ENCODE results near the gene CASP12. TPM values are rescaled to one million over a fixed set of nuclear protein-coding genes. Genes with fewer than 3 reads are reported as not detected.

Gene CASP12
- polyA plus RNA-seq, 2 donors, result 0.22 to 0.27 TPM

DNA sequence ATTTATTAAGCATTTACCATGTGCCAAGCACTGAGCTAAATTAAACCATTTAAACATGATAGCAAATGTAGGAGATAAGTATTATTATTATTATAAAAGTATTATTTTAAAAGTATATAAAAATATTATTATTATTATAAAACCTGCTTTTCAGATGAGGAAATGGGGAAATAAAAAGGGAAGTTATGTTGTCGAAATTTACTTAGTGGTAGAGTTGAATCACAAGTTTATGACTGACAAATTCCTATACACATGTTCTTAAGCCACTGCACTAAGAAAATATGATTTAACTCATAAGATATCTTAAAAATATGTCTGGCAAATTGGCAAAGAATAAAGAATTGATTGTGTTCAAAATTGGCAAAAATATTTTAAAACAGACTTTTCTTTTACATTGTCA, 53.8 kb downstream of the CASP12 start:
- Histone ChIP-seq H3K36me3 (ENCODE audit: control insufficient read depth in 2 of 2, insufficient read depth in 2 of 2, low read length in 1 of 2) (no peaks in the 10 kb centered on the region), H3K9me3 (ENCODE audit: control insufficient read depth in 2 of 2, insufficient read depth in 1 of 2, low read depth in 1 of 2, low read length in 1 of 2) (no peaks in the 10 kb centered on the region), H3K27ac (ENCODE audit: low read depth in 2 of 2, low read length in 1 of 2) (no peak overlapping the region), H3K4me3 (ENCODE audit: low read depth in 1 of 2, low read length in 2 of 2) (no peak overlapping the region), H3K27me3 (ENCODE audit: control insufficient read depth in 1 of 2, insufficient read depth in 2 of 2, low read length in 2 of 2) (no peaks in the 10 kb centered on the region), H3K4me1 (ENCODE audit: control insufficient read depth in 2 of 2, insufficient read depth in 2 of 2, low read length in 1 of 2) (no peaks in the 10 kb centered on the region)
- 79% methylated on average over 1 of the region's 1 CpG for WGBS, 2 donors

DNA sequence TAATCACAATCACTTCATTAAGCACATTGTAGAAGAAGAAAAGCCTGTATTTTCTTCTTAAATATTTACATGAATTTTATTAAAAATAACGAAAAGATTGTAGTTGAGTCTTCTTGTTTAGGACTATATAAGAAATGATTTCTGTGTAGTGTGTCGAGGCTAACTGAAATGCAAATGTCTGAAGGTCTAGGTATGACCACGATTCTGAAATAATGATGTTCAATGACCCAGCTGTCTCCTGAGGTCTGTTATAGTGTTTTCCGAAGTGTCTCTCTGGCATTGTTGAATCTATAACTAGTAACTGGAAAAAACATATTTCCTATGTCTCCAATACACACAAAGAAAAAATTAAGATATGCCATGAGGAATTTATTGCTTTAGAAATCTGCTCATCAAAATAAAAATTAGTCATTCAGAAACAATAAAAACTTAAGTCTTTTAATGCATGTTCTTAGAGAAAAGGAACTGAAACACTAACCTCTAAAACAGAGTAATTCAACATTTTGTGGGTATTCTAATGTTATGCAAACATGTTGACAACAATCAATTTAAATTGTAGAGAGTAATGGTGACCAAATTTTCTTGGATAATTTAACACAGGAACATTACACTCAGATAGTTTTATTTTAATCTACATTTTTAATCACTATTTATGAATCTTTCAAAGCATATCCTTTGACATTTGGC, 55.0 kb downstream of the CASP12 start:
- H3K27me3 ChIP-seq (ENCODE audit: control insufficient read depth in 1 of 2, insufficient read depth in 2 of 2, low read length in 2 of 2), result no peaks in the 10 kb centered on the region
- H3K4me1 ChIP-seq (ENCODE audit: control insufficient read depth in 2 of 2, insufficient read depth in 2 of 2, low read length in 1 of 2), result no peaks in the 10 kb centered on the region
- peaks cover 0 to 3% of the 10 kb centered on the region in 2 donors for H3K9me3 ChIP-seq (ENCODE audit: control insufficient read depth in 2 of 2, insufficient read depth in 1 of 2, low read depth in 1 of 2, low read length in 1 of 2)
- H3K36me3 ChIP-seq (ENCODE audit: control insufficient read depth in 2 of 2, insufficient read depth in 2 of 2, low read length in 1 of 2), result no peaks in the 10 kb centered on the region
- no peak overlapping the region for H3K27ac ChIP-seq (ENCODE audit: low read depth in 2 of 2, low read length in 1 of 2)
- WGBS, 2 donors, result 83 to 84% methylated on average over 4 of the region's 4 CpGs
- H3K4me3 ChIP-seq (ENCODE audit: low read depth in 1 of 2, low read length in 2 of 2), result no peak overlapping the region

DNA sequence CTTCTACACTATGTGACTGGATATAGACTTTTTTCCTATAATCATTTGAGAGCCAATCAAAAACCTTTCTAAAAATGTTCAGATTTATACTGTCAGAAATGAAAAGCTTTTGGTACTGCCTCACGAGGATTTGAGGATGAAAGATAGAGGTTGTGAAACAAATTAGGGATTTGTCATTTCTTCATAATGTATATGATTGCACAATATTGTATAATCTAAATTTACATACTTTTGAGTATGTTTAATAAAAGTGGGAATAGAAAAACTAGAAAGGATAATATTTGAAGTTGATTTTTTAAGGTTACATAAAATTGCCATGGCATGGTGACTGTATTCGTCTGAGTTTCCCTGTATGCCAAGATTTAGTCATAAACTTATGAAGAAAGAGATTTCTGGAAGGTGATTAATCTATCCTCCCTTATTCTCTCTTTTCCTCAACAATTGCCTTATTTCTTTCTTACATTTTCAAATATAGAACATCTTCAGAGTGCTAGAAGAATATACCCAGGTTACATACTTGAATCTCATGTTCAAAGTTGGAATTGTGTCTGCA, 56.2 kb downstream of the CASP12 start:
- Histone ChIP-seq H3K36me3 (ENCODE audit: control insufficient read depth in 2 of 2, insufficient read depth in 2 of 2, low read length in 1 of 2) (no peaks in the 10 kb centered on the region), H3K27ac (ENCODE audit: low read depth in 2 of 2, low read length in 1 of 2) (no peak overlapping the region), H3K9me3 (ENCODE audit: control insufficient read depth in 2 of 2, insufficient read depth in 1 of 2, low read depth in 1 of 2, low read length in 1 of 2) (peaks cover 0 to 3% of the 10 kb centered on the region in 2 donors), H3K4me1 (ENCODE audit: control insufficient read depth in 2 of 2, insufficient read depth in 2 of 2, low read length in 1 of 2) (no peaks in the 10 kb centered on the region), H3K27me3 (ENCODE audit: control insufficient read depth in 1 of 2, insufficient read depth in 2 of 2, low read length in 2 of 2) (no peaks in the 10 kb centered on the region), H3K4me3 (ENCODE audit: low read depth in 1 of 2, low read length in 2 of 2) (no peak overlapping the region)
- WGBS, 2 donors, result 62 to 74% methylated on average over 2 of the region's 2 CpGs

DNA sequence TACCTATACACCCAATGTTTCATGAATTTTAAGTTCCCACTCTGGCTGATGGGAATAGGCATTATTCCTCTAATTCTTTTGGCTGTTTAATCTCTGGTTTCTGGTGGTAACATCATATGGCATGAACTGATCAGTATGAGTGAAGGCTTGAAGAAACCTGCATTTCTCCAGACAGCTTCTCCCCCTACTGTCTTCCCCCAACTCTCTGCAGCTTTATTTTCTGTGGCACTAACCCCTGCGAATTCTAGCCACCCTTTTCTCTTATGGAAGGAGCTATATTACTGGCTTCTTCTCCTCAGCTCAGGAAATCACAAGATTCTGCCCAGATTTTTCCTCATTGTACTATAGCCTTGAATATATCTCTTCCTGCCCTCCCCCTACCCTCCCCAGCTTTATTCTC, 57.1 kb downstream of the CASP12 start:
- Histone ChIP-seq H3K9me3 (ENCODE audit: control insufficient read depth in 2 of 2, insufficient read depth in 1 of 2, low read depth in 1 of 2, low read length in 1 of 2) (peaks cover 0 to 3% of the 10 kb centered on the region in 2 donors), H3K27me3 (ENCODE audit: control insufficient read depth in 1 of 2, insufficient read depth in 2 of 2, low read length in 2 of 2) (no peaks in the 10 kb centered on the region), H3K27ac (ENCODE audit: low read depth in 2 of 2, low read length in 1 of 2) (no peak overlapping the region), H3K4me3 (ENCODE audit: low read depth in 1 of 2, low read length in 2 of 2) (no peak overlapping the region), H3K4me1 (ENCODE audit: control insufficient read depth in 2 of 2, insufficient read depth in 2 of 2, low read length in 1 of 2) (no peaks in the 10 kb centered on the region), H3K36me3 (ENCODE audit: control insufficient read depth in 2 of 2, insufficient read depth in 2 of 2, low read length in 1 of 2) (no peaks in the 10 kb centered on the region)
- WGBS, 2 donors, result 45 to 79% methylated on average over 1 of the region's 1 CpG

DNA sequence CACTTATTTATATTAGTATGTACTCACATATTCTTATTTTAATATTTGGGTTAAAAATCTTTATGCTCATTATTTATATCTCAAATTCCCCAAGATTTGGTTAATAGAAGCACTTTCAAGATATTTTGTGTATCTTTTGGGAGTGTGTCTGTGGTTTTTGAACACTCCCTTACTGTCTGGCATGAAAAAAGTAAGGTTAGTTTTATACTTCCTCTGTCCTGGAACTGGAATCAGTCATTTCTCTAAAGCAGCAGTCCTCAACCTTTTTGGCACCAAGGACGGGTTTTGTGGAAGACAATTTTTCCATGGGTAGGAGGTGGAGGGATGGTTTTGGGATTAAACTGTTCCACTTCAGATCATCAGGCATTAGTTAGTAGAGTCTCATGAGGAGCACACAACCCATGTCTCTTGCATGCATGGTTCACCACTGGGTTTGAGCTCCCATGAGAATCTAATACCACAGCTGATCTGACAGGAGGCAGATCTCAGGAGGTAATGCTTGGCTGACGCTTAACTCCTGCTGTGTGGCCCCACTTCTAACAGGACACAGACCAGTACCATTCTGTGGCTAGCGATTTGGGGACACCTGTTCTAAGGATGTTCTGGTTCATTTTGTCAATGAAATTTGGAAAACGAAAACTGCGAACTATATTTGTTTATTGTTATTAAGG, 60.2 kb downstream of the CASP12 start:
- no peaks in the 10 kb centered on the region for H3K27me3 ChIP-seq (ENCODE audit: control insufficient read depth in 1 of 2, insufficient read depth in 2 of 2, low read length in 2 of 2)
- H3K4me1 ChIP-seq (ENCODE audit: control insufficient read depth in 2 of 2, insufficient read depth in 2 of 2, low read length in 1 of 2), result no peaks in the 10 kb centered on the region
- 94 to 95% methylated on average over 5 of the region's 5 CpGs for whole genome bisulfite sequencing, 2 donors
- no peak overlapping the region for H3K27ac ChIP-seq (ENCODE audit: low read depth in 2 of 2, low read length in 1 of 2)
- no peaks in the 10 kb centered on the region for H3K36me3 ChIP-seq (ENCODE audit: control insufficient read depth in 2 of 2, insufficient read depth in 2 of 2, low read length in 1 of 2)
- H3K4me3 ChIP-seq (ENCODE audit: low read depth in 1 of 2, low read length in 2 of 2), result no peak overlapping the region
- peaks cover 0 to 3% of the 10 kb centered on the region in 2 donors for H3K9me3 ChIP-seq (ENCODE audit: control insufficient read depth in 2 of 2, insufficient read depth in 1 of 2, low read depth in 1 of 2, low read length in 1 of 2)

DNA sequence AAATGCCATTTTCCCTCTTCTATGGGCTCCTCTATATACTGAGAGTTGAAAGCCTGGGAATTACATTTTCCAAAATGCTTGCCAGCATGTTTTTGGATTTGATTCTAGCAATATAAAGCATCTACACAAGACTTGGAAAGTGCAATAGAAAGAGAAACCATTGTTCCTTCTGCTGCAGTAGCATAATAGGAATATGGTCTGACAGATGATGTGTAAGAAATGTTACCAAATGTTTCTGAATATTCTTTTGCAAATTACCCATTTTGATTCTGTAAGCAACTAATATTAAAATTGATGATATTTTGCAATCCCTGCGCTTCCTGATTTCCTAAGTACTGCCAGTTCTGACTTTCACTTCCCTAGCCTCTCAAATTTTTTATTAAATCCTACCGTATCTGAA, 61.6 kb downstream of the CASP12 start:
- no peaks in the 10 kb centered on the region for H3K36me3 ChIP-seq (ENCODE audit: control insufficient read depth in 2 of 2, insufficient read depth in 2 of 2, low read length in 1 of 2)
- no peaks in the 10 kb centered on the region for H3K4me1 ChIP-seq (ENCODE audit: control insufficient read depth in 2 of 2, insufficient read depth in 2 of 2, low read length in 1 of 2)
- peaks cover 0 to 3% of the 10 kb centered on the region in 2 donors for H3K9me3 ChIP-seq (ENCODE audit: control insufficient read depth in 2 of 2, insufficient read depth in 1 of 2, low read depth in 1 of 2, low read length in 1 of 2)
- WGBS, 2 donors, result 51 to 66% methylated on average over 2 of the region's 2 CpGs
- H3K27ac ChIP-seq (ENCODE audit: low read depth in 2 of 2, low read length in 1 of 2), result no peak overlapping the region
- no peak overlapping the region for H3K4me3 ChIP-seq (ENCODE audit: low read depth in 1 of 2, low read length in 2 of 2)
- no peaks in the 10 kb centered on the region for H3K27me3 ChIP-seq (ENCODE audit: control insufficient read depth in 1 of 2, insufficient read depth in 2 of 2, low read length in 2 of 2)

Other genes with a start within 250 kb of the CASP12 start
- gene CASP4, start 70.1 kb upstream of the CASP12 start, polyA plus RNA-seq, result 10 to 100 TPM; 54.0 to 71.6 TPM
- under 1 TPM in 1 of 2 donors, not detected in 1; 0.11 TPM for gene CASP5, start 124.7 kb upstream of the CASP12 start, polyA plus RNA-seq
- 10 to 100 TPM; 16.7 to 39.4 TPM for gene CASP1, start 136.7 kb upstream of the CASP12 start, polyA plus RNA-seq
- gene CARD16, start 146.9 kb upstream of the CASP12 start, polyA plus RNA-seq, result 10 to 100 TPM; 21.9 to 32.7 TPM
- 1 to 10 TPM; 3.0 to 3.3 TPM for gene CARD18, start 241.3 kb upstream of the CASP12 start, polyA plus RNA-seq